OCI-LY3 (cell line): ENCODE measurements around the gene LRRC4C.

Experiments used
- H2AFZ ChIP-seq: fragments of 200-600, 300-600 bp; shearing (Covaris generic); 2 replicates; pipeline ENCODE4 v1.6.0; 2014; ENCODE audit warnings: antibody characterized with exemption, low read depth, low read length
- H3K27ac ChIP-seq: fragments of 200-600, 300-600 bp; sonication (generic); 2 replicates; pipeline ENCODE4 v1.5.1; 2014; ENCODE audit warnings: mild to moderate bottlenecking, low read length, moderate library complexity, mixed read lengths
- H3K27me3 ChIP-seq: fragments of 200-600, 300-600 bp; sonication (generic); 2 replicates; pipeline ENCODE4 v1.6.1; 2014; ENCODE audit warnings: low read depth, low read length, mixed read lengths
- H3K36me3 ChIP-seq: fragments of 200-600, 300-600 bp; sonication (generic); replicated peaks from 2 replicates; pipeline ENCODE3; 2014; ENCODE audit warnings: low read depth, low read length, mixed read lengths
- H3K4me1 ChIP-seq: fragments of 300-600, 200-600 bp; sonication (generic); 2 replicates; pipeline ENCODE4 v1.6.1; 2014; ENCODE audit warnings: low read length, mixed read lengths
- H3K4me2 ChIP-seq: fragments of 200-600, 300-600 bp; sonication (generic); 2 replicates; pipeline ENCODE4 v1.6.1; 2014; ENCODE audit warnings: low read length, mixed read lengths
- H3K4me3 ChIP-seq: fragments of 300-600, 200-600 bp; sonication (generic); 2 replicates; pipeline ENCODE4 v1.5.1; 2014; ENCODE audit warnings: antibody characterized with exemption, mild to moderate bottlenecking, low read length, moderate library complexity
- H3K79me2 ChIP-seq: fragments of 300-600, 200-600 bp; shearing (Covaris generic); 2 replicates; pipeline ENCODE4 v1.6.1; 2014; ENCODE audit warnings: mild to moderate bottlenecking, low read length, mixed read lengths
- H3K9ac ChIP-seq: fragments of 300-600, 200-600 bp; shearing (Covaris generic); 2 replicates; pipeline ENCODE4 v1.6.0; 2014; ENCODE audit warnings: mild to moderate bottlenecking, low read length, moderate library complexity
- H3K9me3 ChIP-seq: fragments of 200-600, 300-600 bp; shearing (Covaris generic); 2 replicates; pipeline ENCODE4 v1.6.1; 2014; ENCODE audit warnings: low read length, mixed read lengths; ENCODE audit not compliant: insufficient read depth
- H4K20me1 ChIP-seq: fragments of 200-600, 300-600 bp; sonication (generic); 2 replicates; pipeline ENCODE4 v1.6.1; 2016; ENCODE audit warnings: low read length, mixed read lengths; ENCODE audit not compliant: insufficient read depth
- CTCF ChIP-seq: fragments of 200-600, 300-600 bp; sonication (generic); IDR thresholded peaks from 2 replicates; pipeline ENCODE4 v1.5.1; 2014; ENCODE audit warnings: antibody characterized with exemption, low read length, low read depth
- EZH2phosphoT487 ChIP-seq: fragments of 200-600 bp; shearing (Covaris generic); IDR thresholded peaks from 2 replicates; pipeline ENCODE4 v1.6.1; 2018; ENCODE audit warnings: antibody characterized with exemption, mixed run types, low read depth

The LRRC4C gene

GRCh38 chr11:41018224-41018623 lies 441.2 kb downstream of the LRRC4C start:
- Histone ChIP-seq H3K27me3 (no peaks in the 10 kb centered on the region), H3K9me3 (no peaks in the 10 kb centered on the region), H3K4me3 (no peak overlapping the region), H3K4me1 (no peaks in the 10 kb centered on the region), H3K4me2 (no peak overlapping the region), H4K20me1 (no peaks in the 10 kb centered on the region), H3K9ac (no peak overlapping the region), H2AFZ (peak overlapping the region; percentile 23; the same call in 1 of the 2 replicates), H3K79me2 (no peaks in the 10 kb centered on the region), H3K36me3 (no peaks in the 10 kb centered on the region), H3K27ac (no peak overlapping the region)
- TF ChIP-seq EZH2phosphoT487: no peak

GRCh38 chr11:41010361-41011050 lies 448.9 kb downstream of the LRRC4C start:
- H3K4me2 ChIP-seq: no peak overlapping the region
- no peak overlapping the region for H3K9ac ChIP-seq
- no peaks in the 10 kb centered on the region for H4K20me1 ChIP-seq
- H3K36me3 ChIP-seq: no peaks in the 10 kb centered on the region
- H2AFZ ChIP-seq: 0 out of 2 replicates have a peak overlapping the region, but pooled peaks have one; percentile 20
- no peaks in the 10 kb centered on the region for H3K79me2 ChIP-seq
- H3K9me3 ChIP-seq: no peaks in the 10 kb centered on the region
- H3K4me1 ChIP-seq: no peaks in the 10 kb centered on the region
- no peak overlapping the region for H3K4me3 ChIP-seq
- no peak overlapping the region for H3K27ac ChIP-seq
- no peaks in the 10 kb centered on the region for H3K27me3 ChIP-seq
- TF ChIP-seq CTCF (no peak), EZH2phosphoT487 (no peak)

- Histone ChIP-seq H3K4me3 (no peak overlapping the region), H3K79me2 (no peaks in the 10 kb centered on the region), H3K27me3 (no peaks in the 10 kb centered on the region), H3K27ac (no peak overlapping the region), H3K4me1 (no peaks in the 10 kb centered on the region), H3K9ac (no peak overlapping the region), H3K9me3 (no peaks in the 10 kb centered on the region), H2AFZ (no peak overlapping the region), H3K4me2 (no peak overlapping the region), H4K20me1 (no peaks in the 10 kb centered on the region), H3K36me3 (no peaks in the 10 kb centered on the region)
- TF ChIP-seq CTCF (no peak), EZH2phosphoT487 (no peak)
These were observed 453.5 kb downstream of the LRRC4C start for GRCh38 chr11:41005986-41006385.

GRCh38 chr11:41003339-41004282 lies 455.8 kb downstream of the LRRC4C start:
- Histone ChIP-seq H3K4me1 (no peaks in the 10 kb centered on the region), H3K4me3 (no peak overlapping the region), H3K9ac (no peak overlapping the region), H3K27ac (no peak overlapping the region), H3K27me3 (no peaks in the 10 kb centered on the region), H3K9me3 (no peaks in the 10 kb centered on the region), H2AFZ (no peak overlapping the region), H3K79me2 (no peaks in the 10 kb centered on the region), H3K36me3 (no peaks in the 10 kb centered on the region), H4K20me1 (no peaks in the 10 kb centered on the region), H3K4me2 (no peak overlapping the region)
- no peak for TF ChIP-seq EZH2phosphoT487
- TF ChIP-seq CTCF: no peak
